ENCODE data around the gene SPSB4. TPM values are rescaled to one million over a fixed set of nuclear protein-coding genes. Genes with fewer than 3 reads are reported as not detected.

Gene SPSB4
- total RNA-seq, 2 donors from 2014 or later: 18.2 to 48.1 TPM

- TF ChIP-seq CTCF (IDR thresholded peaks at IDR 0.05) (no peak), POLR2A (IDR thresholded peaks at IDR 0.05) (no peak)
- Histone ChIP-seq H3K27me3 (no peaks in the 10 kb centered on the region), H3K4me1 (no peaks in the 10 kb centered on the region), H3K4me3 (no peak overlapping the region), H3K36me3 (replicated peaks in 1 of 2; ENCODE audit: insufficient read depth in 1 of 2, low read depth in 2 of 2) (no peaks in the 10 kb centered on the region), H3K27ac (no peak overlapping the region), H3K9me3 (no peaks in the 10 kb centered on the region)
- WGBS, 2 donors: 91 to 100% methylated on average over 1 of the region's 1 CpG
- intact Hi-C loops (cut with DNase I): loop anchor here (10.0 kb wide), 1 partner anchor 285 kb away; no protein-coding TSS in a partner anchor
- no peak for ATAC-seq
- no peak for DNase-seq
These were observed 128.8 kb downstream of the SPSB4 start for GRCh38 chr3:141179983-141180382.

- Histone ChIP-seq H3K4me1 (no peaks in the 10 kb centered on the region), H3K9me3 (no peaks in the 10 kb centered on the region), H3K27ac (no peak overlapping the region), H3K4me3 (no peak overlapping the region), H3K27me3 (no peaks in the 10 kb centered on the region), H3K36me3 (replicated peaks in 1 of 2; ENCODE audit: insufficient read depth in 1 of 2, low read depth in 2 of 2) (no peaks in the 10 kb centered on the region)
- intact Hi-C loops (cut with DNase I): loop anchor here (10.0 kb wide), 1 partner anchor 286 kb away; no protein-coding TSS in a partner anchor
- DNase-seq (no peak), ATAC-seq (no peak)
- WGBS, 2 donors: 91 to 94% methylated on average over 4 of the region's 4 CpGs
- no peak for TF ChIP-seq POLR2A (IDR thresholded peaks at IDR 0.05)
- no peak for TF ChIP-seq CTCF (IDR thresholded peaks at IDR 0.05)
These were observed 130.0 kb downstream of the SPSB4 start for GRCh38 chr3:141181196-141181595.

- no peak overlapping the region for H3K27ac ChIP-seq
- intact Hi-C loops (cut with DNase I): loop anchor here (10.0 kb wide), 1 partner anchor 287 kb away; no protein-coding TSS in a partner anchor
- H3K9me3 ChIP-seq: no peaks in the 10 kb centered on the region
- 63 to 78% methylated on average over 2 to 3 of the region's 3 CpGs for WGBS, 2 donors
- TF ChIP-seq POLR2A (IDR thresholded peaks at IDR 0.05) (no peak), CTCF (IDR thresholded peaks at IDR 0.05) (no peak)
- ATAC-seq (no peak), DNase-seq (no peak)
- H3K4me3 ChIP-seq: no peak overlapping the region
- H3K36me3 ChIP-seq (replicated peaks in 1 of 2; ENCODE audit: insufficient read depth in 1 of 2, low read depth in 2 of 2): no peaks in the 10 kb centered on the region
- no peaks in the 10 kb centered on the region for H3K4me1 ChIP-seq
- H3K27me3 ChIP-seq: no peaks in the 10 kb centered on the region
These were observed 130.7 kb downstream of the SPSB4 start for GRCh38 chr3:141181819-141182218.

GRCh38 chr3:141183606-141184005 is 132.5 kb downstream of the SPSB4 start:
- H3K9me3 ChIP-seq: no peaks in the 10 kb centered on the region
- WGBS, 2 donors: 30 to 34% methylated on average over 2 of the region's 2 CpGs
- H3K36me3 ChIP-seq (replicated peaks in 1 of 2; ENCODE audit: insufficient read depth in 1 of 2, low read depth in 2 of 2): no peaks in the 10 kb centered on the region
- ATAC-seq: no peak
- intact Hi-C loops (cut with DNase I): loop anchor here (10.0 kb wide), 1 partner anchor 289 kb away; no protein-coding TSS in a partner anchor
- TF ChIP-seq CTCF (IDR thresholded peaks at IDR 0.05) (no peak), POLR2A (IDR thresholded peaks at IDR 0.05) (no peak)
- no peak overlapping the region for H3K27ac ChIP-seq
- no peaks in the 10 kb centered on the region for H3K27me3 ChIP-seq
- H3K4me1 ChIP-seq: no peaks in the 10 kb centered on the region
- no peak overlapping the region for H3K4me3 ChIP-seq
- no peak for DNase-seq

GRCh38 chr3:141184430-141184829 is 133.3 kb downstream of the SPSB4 start:
- Histone ChIP-seq H3K4me3 (no peak overlapping the region), H3K9me3 (no peaks in the 10 kb centered on the region), H3K27me3 (no peaks in the 10 kb centered on the region), H3K27ac (no peak overlapping the region), H3K36me3 (replicated peaks in 1 of 2; ENCODE audit: insufficient read depth in 1 of 2, low read depth in 2 of 2) (no peaks in the 10 kb centered on the region), H3K4me1 (no peaks in the 10 kb centered on the region)
- ATAC-seq: no peak
- DNase-seq: no peak
- intact Hi-C loops (cut with DNase I): loop anchor here (10.0 kb wide), 1 partner anchor 290 kb away; no protein-coding TSS in a partner anchor
- no peak for TF ChIP-seq CTCF (IDR thresholded peaks at IDR 0.05)
- no peak for TF ChIP-seq POLR2A (IDR thresholded peaks at IDR 0.05)
- WGBS, 2 donors: 68 to 70% methylated on average over 4 of the region's 4 CpGs

Measured in body of pancreas (tissue), 4 donors.